H7 (cell line): ENCODE data around the gene CRTC3. TPM values are rescaled to one million over a fixed set of nuclear protein-coding genes. Genes with fewer than 3 reads are reported as not detected.
A peak's percentile ranks its signal among the peaks of the same experiment; 100 is the strongest.
"Not testable (repeated sequence)": the region's sequence is repeated elsewhere in the genome, so short reads cannot be mapped to it uniquely, and the experiment has no call there.

Experiments used
- DNase-seq: peaks from one replicate; pipeline ENCODE4 v3.0.0; 2012
- H3K27me3 ChIP-seq: 2 replicates; pipeline ENCODE4 v1.6.0; 2011; ENCODE audit warnings: mild to moderate bottlenecking, low read length; ENCODE audit not compliant: control insufficient read depth, insufficient read depth
- H3K36me3 ChIP-seq: replicated peaks from 2 replicates; pipeline ENCODE4 v1.5.1; 2011; ENCODE audit warnings: low read length; ENCODE audit not compliant: control insufficient read depth, insufficient read depth
- H3K4me3 ChIP-seq: 2 replicates; pipeline ENCODE4 v1.5.1; 2011; ENCODE audit warnings: low read depth, mild to moderate bottlenecking, control low read depth, low read length, moderate library complexity; ENCODE audit not compliant: insufficient read depth
- total RNA-seq: library from RNA; depleted of rRNA; stranded (reverse); fragments of >200 nt; shearing (Covaris generic); gene quantifications from 2 replicates; pipeline ENCODE4 v1.2.3, GENCODE V29; 2014

The CRTC3 gene
- total RNA-seq, 1 experiment from 2014 or later, result 3.3 TPM

- DNase-seq, result peak; percentile 54
- H3K27me3 ChIP-seq, result no peaks in the 10 kb centered on the region
- H3K36me3 ChIP-seq, result no peaks in the 10 kb centered on the region
- no peak overlapping the region for H3K4me3 ChIP-seq
Measured at GRCh38 chr15:90645873-90646575, 116.3 kb downstream of the CRTC3 start.

DNA sequence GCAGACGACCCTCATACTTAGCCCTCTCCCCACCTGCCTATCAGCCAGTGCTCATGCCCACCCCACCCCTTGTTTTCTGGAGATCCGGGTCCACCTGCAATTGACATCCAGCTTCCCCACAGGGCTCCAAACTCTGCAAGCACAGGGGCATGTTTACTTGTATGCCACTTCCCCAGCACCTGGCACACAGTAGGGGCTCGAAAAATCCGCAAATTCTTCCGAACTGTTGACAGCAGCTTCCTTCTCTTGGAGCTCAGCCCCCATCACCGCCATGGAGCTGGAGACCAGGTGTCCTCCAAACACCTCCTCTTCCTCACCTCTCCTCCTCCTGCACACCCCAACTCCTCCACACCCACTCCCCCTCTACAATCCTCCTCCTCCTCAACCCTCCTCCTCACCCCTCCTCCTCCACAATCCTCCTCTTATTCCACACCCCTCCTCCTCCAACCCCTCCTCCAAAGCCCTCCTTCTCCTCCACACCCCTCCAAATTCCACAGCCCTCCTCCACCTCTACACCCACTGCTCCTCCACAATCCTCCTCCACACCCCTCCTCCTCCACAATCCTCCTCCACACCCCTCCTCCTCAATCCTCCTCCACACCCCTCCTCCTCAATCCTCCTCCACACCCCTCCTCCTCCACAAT lies 117.1 kb downstream of the CRTC3 start:
- Histone ChIP-seq H3K36me3 (no peaks in the 10 kb centered on the region), H3K27me3 (no peaks in the 10 kb centered on the region), H3K4me3 (no peak overlapping the region)
- no peak for DNase-seq

GRCh38 chr15:90647326-90647725 lies 117.6 kb downstream of the CRTC3 start:
- Histone ChIP-seq H3K4me3 (no peak overlapping the region), H3K27me3 (no peaks in the 10 kb centered on the region), H3K36me3 (no peaks in the 10 kb centered on the region)
- no peak for DNase-seq

GRCh38 chr15:90648137-90649070 lies 118.7 kb downstream of the CRTC3 start:
- DNase-seq, result peak; percentile 89

DNA sequence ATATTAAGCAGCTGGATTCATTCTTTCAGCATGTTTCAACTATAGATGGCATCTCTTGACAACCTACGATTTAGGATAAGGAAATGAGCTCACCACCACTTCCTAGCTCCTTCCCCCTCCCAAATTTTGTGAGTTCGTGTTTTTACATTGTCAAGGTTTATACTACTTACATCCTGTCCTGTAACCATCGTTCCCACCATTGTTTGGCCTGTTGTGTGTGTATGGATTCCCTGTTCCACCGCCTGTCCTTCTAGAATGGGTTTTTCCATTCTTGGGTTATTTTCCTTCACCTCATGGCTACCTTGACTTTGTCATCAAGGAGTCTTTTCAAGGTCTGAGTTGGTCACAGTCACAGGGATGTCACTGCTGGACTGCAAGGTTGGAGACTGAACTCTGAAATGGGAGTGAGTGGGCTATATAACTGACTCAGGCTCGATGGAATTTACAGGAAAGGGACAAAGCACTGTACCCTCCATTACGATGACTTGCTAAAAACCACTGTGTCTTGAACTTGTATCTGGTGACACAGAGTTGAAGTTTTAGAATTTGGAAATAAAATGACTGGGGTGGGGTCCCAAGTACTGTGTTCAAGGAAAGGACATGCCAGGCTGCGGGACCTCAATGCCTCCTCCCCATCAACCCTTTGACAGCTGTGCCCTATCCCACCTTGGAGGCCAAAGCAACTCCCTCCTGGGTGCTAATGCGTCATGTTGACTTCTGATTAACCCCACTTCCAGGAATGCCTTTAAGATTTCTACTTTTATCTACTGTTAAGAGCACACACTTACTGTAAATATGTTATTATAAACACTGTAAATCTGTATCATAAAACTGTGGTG lies 120.6 kb downstream of the CRTC3 start:
- no peak for DNase-seq
- Histone ChIP-seq H3K36me3 (no peaks in the 10 kb centered on the region), H3K4me3 (no peak overlapping the region), H3K27me3 (no peaks in the 10 kb centered on the region)

More at GRCh38 chr15:90648137-90649070, 118.7 kb downstream of the CRTC3 start:
- no peak overlapping the region for H3K4me3 ChIP-seq
- H3K36me3 ChIP-seq, result no peaks in the 10 kb centered on the region
- no peaks in the 10 kb centered on the region for H3K27me3 ChIP-seq

GRCh38 chr15:90650956-90651689 lies 121.4 kb downstream of the CRTC3 start:
- no peak overlapping the region for H3K4me3 ChIP-seq
- H3K27me3 ChIP-seq, result no peaks in the 10 kb centered on the region
- DNase-seq, result no peak
- no peaks in the 10 kb centered on the region for H3K36me3 ChIP-seq

DNA sequence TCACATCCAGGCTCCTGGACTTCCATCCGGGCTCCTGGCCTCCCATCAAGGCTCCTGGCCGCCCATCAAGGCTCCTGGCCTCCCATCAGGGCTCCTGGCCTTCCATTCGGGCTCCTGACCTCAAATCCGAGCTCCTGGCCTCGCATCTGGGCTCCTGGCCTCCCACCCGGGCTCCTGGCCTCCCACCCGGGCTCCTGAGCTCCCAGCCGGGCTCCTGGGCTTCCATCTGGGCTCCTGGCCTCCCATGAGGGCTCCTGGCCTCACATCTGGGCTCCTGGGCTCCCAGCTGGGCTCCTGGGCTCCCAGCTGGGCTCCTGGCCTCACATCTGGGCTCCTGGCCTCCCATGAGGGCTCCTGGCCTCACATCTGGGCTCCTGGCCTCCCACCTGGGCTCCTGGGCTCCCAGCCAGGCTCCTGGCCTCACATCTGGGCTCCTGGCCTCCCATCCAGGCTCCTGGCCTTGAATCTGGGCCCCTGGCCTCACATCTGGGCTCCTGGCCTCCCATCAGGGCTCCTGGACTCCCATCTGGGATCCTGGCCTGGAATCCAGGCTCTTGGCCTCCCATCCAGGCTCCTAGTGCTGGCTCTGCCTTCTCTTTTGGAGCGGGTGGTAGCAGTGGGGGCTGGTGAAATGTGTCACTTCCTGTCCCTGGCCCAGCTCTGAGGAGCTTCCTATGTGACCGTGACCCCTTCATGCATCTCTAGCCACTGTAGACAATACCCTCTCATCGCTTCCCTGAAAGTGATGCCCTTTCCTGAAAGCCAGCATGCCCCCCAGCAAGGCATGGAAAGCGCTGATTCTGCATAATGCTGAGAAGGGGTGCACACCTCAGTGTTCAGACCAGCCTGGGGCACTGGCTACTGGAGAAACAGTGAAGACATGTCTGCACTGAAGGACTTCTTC lies 124.8 kb downstream of the CRTC3 start:
- no peaks in the 10 kb centered on the region for H3K36me3 ChIP-seq

DNA sequence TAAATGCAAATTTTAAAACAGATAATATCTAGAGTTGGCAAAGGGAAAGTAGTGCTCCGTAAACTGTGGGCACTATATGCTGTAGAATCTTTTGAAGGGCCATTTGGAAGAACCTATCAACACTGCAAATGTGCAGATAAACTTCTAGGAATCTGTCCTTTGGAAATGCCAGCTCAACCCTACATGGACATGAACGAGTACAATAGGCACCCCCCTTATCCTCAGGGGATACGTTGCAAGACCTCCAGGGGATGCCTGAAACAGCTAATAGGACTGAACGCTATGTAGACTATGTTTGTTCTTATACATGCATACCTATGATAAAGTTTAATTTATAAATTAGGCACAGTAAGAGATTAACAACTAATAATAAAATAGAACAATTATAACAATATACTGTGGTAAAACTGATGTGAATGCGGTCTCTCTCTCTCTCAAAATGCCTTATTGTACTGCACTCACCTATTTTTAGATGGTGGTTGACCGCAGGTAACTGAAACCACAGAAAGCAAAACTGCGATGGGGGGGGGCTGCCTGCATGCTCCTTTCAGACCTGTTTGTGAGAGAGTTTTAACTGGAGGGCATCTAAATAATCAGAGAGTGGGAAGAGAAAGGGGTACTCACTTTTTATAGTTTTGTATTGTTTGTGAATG lies 127.9 kb downstream of the CRTC3 start:
- not testable (repeated sequence) for H3K27me3 ChIP-seq, H3K4me3 ChIP-seq, DNase-seq, H3K36me3 ChIP-seq

More for the DNA sequence above, 124.8 kb downstream of the CRTC3 start:
- Histone ChIP-seq H3K4me3 (no peak overlapping the region), H3K27me3 (no peaks in the 10 kb centered on the region)
- no peak for DNase-seq

DNA sequence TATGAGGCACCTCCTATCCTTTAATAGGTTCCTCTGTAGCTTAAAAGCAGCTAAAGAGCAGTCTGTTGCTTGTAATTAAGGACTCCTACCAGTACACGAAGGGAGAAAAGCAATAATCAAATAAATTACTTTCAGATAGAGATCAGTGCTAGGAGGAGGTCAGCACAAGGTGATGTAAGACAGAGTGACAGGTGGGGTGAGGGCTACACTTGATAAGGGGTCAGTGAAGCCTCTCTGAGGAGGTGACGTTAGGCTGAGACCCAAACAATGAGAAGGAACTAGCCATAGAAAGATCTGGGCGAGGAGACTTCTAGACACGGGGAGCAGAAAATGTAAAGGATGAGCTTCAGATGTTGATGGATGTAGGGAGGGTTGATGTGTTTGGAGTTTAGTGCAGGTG lies 129.8 kb downstream of the CRTC3 start:
- no peaks in the 10 kb centered on the region for H3K36me3 ChIP-seq
- no peak overlapping the region for H3K4me3 ChIP-seq
- H3K27me3 ChIP-seq, result no peaks in the 10 kb centered on the region
- DNase-seq, result no peak

DNA sequence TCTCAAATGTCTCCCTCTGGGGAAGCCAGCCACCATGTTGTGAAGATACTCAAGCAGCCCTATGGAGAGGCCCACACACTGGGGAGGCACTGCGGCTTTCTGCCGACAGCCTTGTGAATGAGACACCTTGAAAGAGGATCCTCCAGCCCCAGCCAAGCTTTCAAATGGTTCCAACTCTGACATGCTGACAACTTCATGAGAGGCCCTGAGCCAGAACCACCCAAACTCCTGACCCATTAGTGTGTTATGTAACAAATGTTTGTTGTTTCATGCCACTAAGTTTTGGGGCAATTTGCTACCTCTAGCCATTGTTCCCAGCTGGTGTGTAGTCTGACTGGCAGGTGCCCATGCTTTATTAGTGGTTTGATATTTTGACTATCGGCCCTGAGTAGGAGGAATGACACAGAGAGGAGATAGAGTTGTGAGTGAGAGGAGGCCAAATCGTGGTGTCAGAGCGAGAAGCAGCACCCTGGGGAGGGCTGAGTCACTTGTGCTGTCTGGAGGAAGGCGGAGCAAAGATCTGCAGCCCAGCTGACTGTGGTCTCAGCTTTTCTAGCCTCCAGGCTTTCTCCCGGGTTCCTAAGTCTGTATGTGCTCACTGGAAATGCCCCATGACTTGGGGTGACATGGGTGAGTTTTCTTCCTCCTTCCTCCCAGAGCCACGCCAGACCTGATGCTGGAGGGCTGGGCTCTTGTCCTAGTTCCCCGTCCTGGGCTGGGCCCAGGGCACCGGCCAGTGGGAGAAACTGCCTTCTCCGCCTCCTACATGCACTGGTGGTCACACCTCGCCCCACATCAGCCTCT lies 130.7 kb downstream of the CRTC3 start:
- no peak overlapping the region for H3K4me3 ChIP-seq
- no peaks in the 10 kb centered on the region for H3K27me3 ChIP-seq
- H3K36me3 ChIP-seq, result no peaks in the 10 kb centered on the region
- peak; percentile 66 for DNase-seq

GRCh38 chr15:90660999-90661330 lies 131.2 kb downstream of the CRTC3 start:
- not testable (repeated sequence) for DNase-seq, H3K4me3 ChIP-seq, H3K27me3 ChIP-seq, H3K36me3 ChIP-seq

GRCh38 chr15:90664081-90664461 lies 134.3 kb downstream of the CRTC3 start:
- not testable (repeated sequence) for H3K36me3 ChIP-seq, DNase-seq, H3K27me3 ChIP-seq

More at GRCh38 chr15:90664081-90664461, 134.3 kb downstream of the CRTC3 start:
- H3K4me3 ChIP-seq, result not testable (repeated sequence)
